Activated naive CD4-positive, alpha-beta T cell treated with anti-CD3 and anti-CD28 coated beads for 36 hours (primary cell): Measurements from ENCODE around the gene EIF4E3. TPM values are rescaled to one million over a fixed set of nuclear protein-coding genes. Genes with fewer than 3 reads are reported as not detected.
A peak's percentile ranks its signal among the peaks of the same experiment; 100 is the strongest.

Experiments
- CTCF ChIA-PET: fragments of 350-600 bp; sonication (Branson Sonifier 250); formaldehyde crosslinking; loops from one replicate; lab custom pipeline; 2021; ENCODE audit warnings: antibody characterized with exemption; lab: Charles Lee
- DNase-seq: peaks from one replicate; pipeline ENCODE4 v3.0.0-alpha.2; 2020
- H3K27ac Mint-ChIP-seq: one replicate; pipeline ENCODE4 v1.8.0; 2021; ENCODE audit warnings: mild to moderate bottlenecking, mixed read lengths
- H3K27me3 Mint-ChIP-seq: one replicate; pipeline ENCODE4 v1.8.0; 2021; ENCODE audit warnings: low read depth, mixed read lengths
- H3K36me3 Mint-ChIP-seq: one replicate; pipeline ENCODE4 v1.8.0; 2021; ENCODE audit warnings: low read depth, mixed read lengths
- H3K4me1 Mint-ChIP-seq: one replicate; pipeline ENCODE4 v1.8.0; 2021; ENCODE audit warnings: low read depth, mixed read lengths
- H3K4me3 Mint-ChIP-seq: one replicate; pipeline ENCODE4 v1.8.0; 2021; ENCODE audit warnings: mild to moderate bottlenecking, moderate library complexity, mixed read lengths
- H3K9me3 Mint-ChIP-seq: one replicate; pipeline ENCODE4 v1.8.0; 2021; ENCODE audit warnings: mixed read lengths
- intact Hi-C: fragments of 100-400 bp; cut with micrococcal nuclease; formaldehyde crosslinking; loops from one replicate; pipeline ENCODE4 v1.15.1; 2023
- total RNA-seq, 2 experiments: library from RNA; stranded (reverse); gene quantifications; one replicate each; pipeline ENCODE4 v1.2.3, GENCODE V29; 2021

Gene EIF4E3
- total RNA-seq: 10 to 100 TPM; 25.2 to 26.2 TPM

- peak within 1 kb of the TSS; percentile 91 for H3K27ac Mint-ChIP-seq
- CTCF ChIA-PET: interaction anchor here (1.8 to 6.6 kb wide), 2 partner anchors 8 to 15 kb away, joined by 3 to 48 read pairs; no protein-coding TSS in a partner anchor
- peak; percentile 31 for DNase-seq
- intact Hi-C loops: loop anchor here (2.0 to 10.0 kb wide), 5 partner anchors 62 to 1019 kb away; partner anchors contain the start of genes PROK2 and RYBP
- peaks cover 5% of the 10 kb centered on the region for H3K36me3 Mint-ChIP-seq
- H3K27me3 Mint-ChIP-seq: no peaks in the 10 kb centered on the region
- H3K9me3 Mint-ChIP-seq: no peaks in the 10 kb centered on the region
- peaks cover 59% of the 10 kb centered on the region for H3K4me1 Mint-ChIP-seq
- H3K4me3 Mint-ChIP-seq: peak within 1 kb of the TSS; percentile 90
These were observed at the start of gene EIF4E3 for GRCh38 chr3:71725271-71725991. Gene EIF4E3 (minus strand): TSS chr3:71725402. CDS start chr3:71725367, 35 bp downstream.

- CTCF ChIA-PET: interaction anchor here (0.7 kb wide), 1 partner anchor 44 kb away, joined by 3 read pairs; no protein-coding TSS in a partner anchor
- Mint-ChIP-seq H3K4me3 (no peak overlapping the region), H3K9me3 (no peaks in the 10 kb centered on the region), H3K27me3 (peaks cover 5% of the 10 kb centered on the region), H3K27ac (no peak overlapping the region), H3K36me3 (no peaks in the 10 kb centered on the region), H3K4me1 (no peaks in the 10 kb centered on the region)
- no peak for DNase-seq
- intact Hi-C loops: no loop called here
These were observed 46.7 kb upstream of the EIF4E3 start for GRCh38 chr3:71771884-71772283.

- CTCF ChIA-PET: no interaction called here
- no peaks in the 10 kb centered on the region for H3K9me3 Mint-ChIP-seq
- H3K27ac Mint-ChIP-seq: no peak overlapping the region
- H3K4me1 Mint-ChIP-seq: no peaks in the 10 kb centered on the region
- no peaks in the 10 kb centered on the region for H3K36me3 Mint-ChIP-seq
- no peak overlapping the region for H3K4me3 Mint-ChIP-seq
- intact Hi-C loops: no loop called here
- DNase-seq: no peak
- H3K27me3 Mint-ChIP-seq: peaks cover 5% of the 10 kb centered on the region
These were observed 45.9 kb upstream of the EIF4E3 start for GRCh38 chr3:71771126-71771525.

GRCh38 chr3:71763426-71763825 is 38.2 kb upstream of the EIF4E3 start:
- CTCF ChIA-PET: interaction anchor here (0.8 to 1.0 kb wide), 3 partner anchors 33 to 111 kb away, joined by 3 to 5 read pairs (median 3); no protein-coding TSS in a partner anchor
- no peak overlapping the region for H3K4me3 Mint-ChIP-seq
- intact Hi-C loops: no loop called here
- H3K9me3 Mint-ChIP-seq: no peaks in the 10 kb centered on the region
- H3K27ac Mint-ChIP-seq: no peak overlapping the region
- H3K4me1 Mint-ChIP-seq: no peaks in the 10 kb centered on the region
- no peaks in the 10 kb centered on the region for H3K36me3 Mint-ChIP-seq
- peaks cover 7% of the 10 kb centered on the region for H3K27me3 Mint-ChIP-seq
- no peak for DNase-seq

- H3K4me1 Mint-ChIP-seq: peaks cover 4% of the 10 kb centered on the region
- no peaks in the 10 kb centered on the region for H3K36me3 Mint-ChIP-seq
- peaks cover 18% of the 10 kb centered on the region for H3K27me3 Mint-ChIP-seq
- no peaks in the 10 kb centered on the region for H3K9me3 Mint-ChIP-seq
- CTCF ChIA-PET: no interaction called here
- intact Hi-C loops: no loop called here
- no peak overlapping the region for H3K4me3 Mint-ChIP-seq
- DNase-seq: no peak
- no peak overlapping the region for H3K27ac Mint-ChIP-seq
These were observed 34.9 kb upstream of the EIF4E3 start for GRCh38 chr3:71760140-71760539.

GRCh38 chr3:71759401-71759800 is 34.2 kb upstream of the EIF4E3 start:
- Mint-ChIP-seq H3K9me3 (no peaks in the 10 kb centered on the region), H3K4me1 (peaks cover 5% of the 10 kb centered on the region), H3K27me3 (peaks cover 23% of the 10 kb centered on the region), H3K36me3 (no peaks in the 10 kb centered on the region), H3K4me3 (no peak overlapping the region), H3K27ac (no peak overlapping the region)
- DNase-seq: no peak
- CTCF ChIA-PET: no interaction called here
- intact Hi-C loops: no loop called here

GRCh38 chr3:71758091-71758490 is 32.9 kb upstream of the EIF4E3 start:
- CTCF ChIA-PET: interaction anchor here (1.5 kb wide), 1 partner anchor 47 kb away, joined by 4 read pairs; no protein-coding TSS in a partner anchor
- H3K27me3 Mint-ChIP-seq: peaks cover 24% of the 10 kb centered on the region
- H3K36me3 Mint-ChIP-seq: no peaks in the 10 kb centered on the region

GRCh38 chr3:71754610-71755253 is 29.5 kb upstream of the EIF4E3 start:
- CTCF ChIA-PET: interaction anchor here (0.9 kb wide), 1 partner anchor 30 kb away, joined by 3 read pairs; no protein-coding TSS in a partner anchor
- H3K27ac Mint-ChIP-seq: no peak overlapping the region
- no peak for DNase-seq
- H3K36me3 Mint-ChIP-seq: no peaks in the 10 kb centered on the region
- H3K4me3 Mint-ChIP-seq: peak overlapping the region; percentile 60
- peaks cover 36% of the 10 kb centered on the region for H3K27me3 Mint-ChIP-seq
- peaks cover 7% of the 10 kb centered on the region for H3K4me1 Mint-ChIP-seq
- H3K9me3 Mint-ChIP-seq: no peaks in the 10 kb centered on the region
- intact Hi-C loops: loop anchor here (2.0 to 5.0 kb wide), 3 partner anchors 28 to 42 kb away; partner anchors contain the start of gene PROK2

More at GRCh38 chr3:71758091-71758490, 32.9 kb upstream of the EIF4E3 start:
- peaks cover 5% of the 10 kb centered on the region for H3K4me1 Mint-ChIP-seq
- intact Hi-C loops: no loop called here
- no peak for DNase-seq
- H3K4me3 Mint-ChIP-seq: no peak overlapping the region
- H3K9me3 Mint-ChIP-seq: no peaks in the 10 kb centered on the region
- no peak overlapping the region for H3K27ac Mint-ChIP-seq

- H3K27me3 Mint-ChIP-seq: peaks cover 33% of the 10 kb centered on the region
- CTCF ChIA-PET: interaction anchor here (0.6 to 1.7 kb wide), 3 partner anchors 43 to 1245 kb away, joined by 3 to 8 read pairs (median 5); no protein-coding TSS in a partner anchor
- DNase-seq: peak; percentile 22
- H3K9me3 Mint-ChIP-seq: no peaks in the 10 kb centered on the region
- H3K36me3 Mint-ChIP-seq: no peaks in the 10 kb centered on the region
- H3K4me3 Mint-ChIP-seq: peak within 1 kb of the TSS; percentile 64
- intact Hi-C loops: loop anchor here (1.0 to 5.0 kb wide), 4 partner anchors 24 to 42 kb away; partner anchors contain the start of gene PROK2
- H3K27ac Mint-ChIP-seq: no peak within 1 kb of the TSS
- peaks cover 7% of the 10 kb centered on the region for H3K4me1 Mint-ChIP-seq
These were observed 28.8 kb upstream of the EIF4E3 start, which contains the start of gene GPR27 for GRCh38 chr3:71753701-71754609. Gene GPR27 (plus strand): TSS chr3:71753855. CDS start chr3:71754050, 195 bp downstream.

GRCh38 chr3:71752831-71753700 is 27.9 kb upstream of the EIF4E3 start:
- DNase-seq: no peak
- Mint-ChIP-seq H3K27me3 (peaks cover 33% of the 10 kb centered on the region), H3K4me3 (peak overlapping the region; percentile 64), H3K9me3 (no peaks in the 10 kb centered on the region), H3K36me3 (no peaks in the 10 kb centered on the region), H3K27ac (no peak overlapping the region), H3K4me1 (peaks cover 7% of the 10 kb centered on the region)
- intact Hi-C loops: loop anchor here (1.0 to 5.0 kb wide), 2 partner anchors 23 to 41 kb away; no protein-coding TSS in a partner anchor
- CTCF ChIA-PET: interaction anchor here (0.7 to 1.7 kb wide), 3 partner anchors 42 to 1246 kb away, joined by 3 to 8 read pairs (median 4); no protein-coding TSS in a partner anchor

GRCh38 chr3:71751602-71752001 is 26.4 kb upstream of the EIF4E3 start:
- Mint-ChIP-seq H3K4me3 (no peak overlapping the region), H3K4me1 (peaks cover 7% of the 10 kb centered on the region), H3K27me3 (peaks cover 29% of the 10 kb centered on the region), H3K36me3 (no peaks in the 10 kb centered on the region), H3K27ac (no peak overlapping the region), H3K9me3 (no peaks in the 10 kb centered on the region)
- intact Hi-C loops: loop anchor here (5.0 kb wide), 1 partner anchor 39 kb away; no protein-coding TSS in a partner anchor
- CTCF ChIA-PET: no interaction called here
- no peak for DNase-seq
